Measurements from ENCODE around the gene SLC38A2.

GRCh38 chr12:46410495-46410894 is 37.9 kb upstream of the SLC38A2 start:
- TF ChIP-seq EZH2 (IDR thresholded peaks at IDR 0.05) (no peak), CTCF (IDR thresholded peaks at IDR 0.05) (no peak)

All from neural progenitor cell (in vitro differentiated cells).